HepG2 (cell line): Measurements from ENCODE around the gene BMPER.

ENCODE experiments used
- BRF2 ChIP-seq: sonication (generic); formaldehyde crosslinking; IDR thresholded peaks from 2 replicates; pipeline ENCODE4 v1.8.1; 2022; ENCODE audit warnings: mild to moderate bottlenecking, missing genetic modification reagents
- ERF ChIP-seq: IDR thresholded peaks from 2 replicates; pipeline ENCODE4 v1.6.1; 2018; ENCODE audit warnings: missing biosample characterization, missing genetic modification reagents
- MAZ ChIP-seq, 2 experiments: sonication (generic) in 1 of 2; formaldehyde crosslinking in 1 of 2; IDR thresholded peaks; 2 replicates each; pipeline versions ENCODE4 v1.5.0 to v1.6.1; 2012 to 2020; ENCODE audit warnings: low read depth in 2 of 2, mild to moderate bottlenecking in 2 of 2, borderline replicate concordance in 1 of 2, improper control_type of control experiment in 1 of 2, low read length in 1 of 2, missing genetic modification reagents in 1 of 2, moderate library complexity in 1 of 2
- NR2C2 ChIP-seq: sonication (generic); formaldehyde crosslinking; IDR thresholded peaks from 2 replicates; pipeline ENCODE4 v1.4.0; 2020; ENCODE audit warnings: missing genetic modification reagents, mild to moderate bottlenecking, moderate library complexity, borderline replicate concordance
- PBX2 ChIP-seq: IDR thresholded peaks from 2 replicates; pipeline ENCODE4 v1.6.1; 2016; ENCODE audit warnings: control low read depth
- TCF12 ChIP-seq, 2 experiments: fragments of 450-650 bp in 1 of 2; sonication (generic) in 1 of 2; formaldehyde crosslinking in 1 of 2; IDR thresholded peaks; 2 replicates each; pipeline versions ENCODE4 v1.6.1 to v1.8.0; 2017 to 2022; ENCODE audit warnings: antibody characterized with exemption in 1 of 2, mild to moderate bottlenecking in 1 of 2, missing genetic modification reagents in 1 of 2, moderate library complexity in 1 of 2
- TEAD2 ChIP-seq: sonication (generic); formaldehyde crosslinking; IDR thresholded peaks from 2 replicates; pipeline ENCODE4 v1.9.0; 2021; ENCODE audit warnings: missing genetic modification reagents
- TOE1 ChIP-seq: sonication (generic); formaldehyde crosslinking; IDR thresholded peaks from 2 replicates; pipeline ENCODE4 v1.4.0; 2020; ENCODE audit warnings: mild to moderate bottlenecking, missing genetic modification reagents
- ZKSCAN5 ChIP-seq: sonication (generic); formaldehyde crosslinking; IDR thresholded peaks from 2 replicates; pipeline ENCODE4 v1.5.1; 2020; ENCODE audit warnings: mild to moderate bottlenecking, missing genetic modification reagents
- ZNF232 ChIP-seq: sonication (generic); formaldehyde crosslinking; IDR thresholded peaks from 2 replicates; pipeline ENCODE4 v1.4.0; 2020; ENCODE audit warnings: missing genetic modification reagents, borderline replicate concordance
- ZNF644 ChIP-seq: IDR thresholded peaks from 2 replicates; pipeline ENCODE4 v1.6.1; 2016; ENCODE audit warnings: low read depth
- ZZZ3 ChIP-seq: sonication (generic); formaldehyde crosslinking; IDR thresholded peaks from 2 replicates; pipeline ENCODE4 v1.4.0; 2020; ENCODE audit warnings: missing genetic modification reagents, mild to moderate bottlenecking, borderline replicate concordance
- TF ChIP-seq, protein P1 (sequence below): sonication (generic); formaldehyde crosslinking; IDR thresholded peaks from 2 replicates; pipeline ENCODE4 v1.5.0; 2020; ENCODE audit warnings: mild to moderate bottlenecking, missing genetic modification reagents
- TF ChIP-seq, protein P2 (sequence below): sonication (generic); formaldehyde crosslinking; IDR thresholded peaks from 2 replicates; pipeline ENCODE4 v1.5.0; 2020; ENCODE audit warnings: mild to moderate bottlenecking, missing genetic modification reagents, moderate library complexity

DNA sequence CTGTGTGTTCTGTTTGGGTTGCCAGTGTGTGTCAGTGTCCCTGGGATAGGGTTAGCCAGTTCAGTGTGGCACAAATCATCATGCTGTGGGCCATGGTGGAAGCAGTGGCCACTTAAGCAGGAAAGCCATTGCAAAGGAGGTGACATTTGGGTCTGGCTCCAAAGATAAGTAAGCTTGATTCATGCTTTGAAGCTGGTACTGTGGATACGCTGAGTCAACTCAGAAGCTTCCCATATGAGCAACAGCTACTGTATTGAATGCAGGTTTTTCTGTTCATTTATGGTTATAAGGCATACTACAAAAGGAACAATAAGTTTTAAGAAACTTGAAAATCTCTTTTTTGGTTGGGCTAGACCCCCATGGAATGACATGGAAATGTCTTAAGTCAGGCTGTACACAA is 143.1 kb downstream of the BMPER start:
- TF ChIP-seq, protein P1, sequence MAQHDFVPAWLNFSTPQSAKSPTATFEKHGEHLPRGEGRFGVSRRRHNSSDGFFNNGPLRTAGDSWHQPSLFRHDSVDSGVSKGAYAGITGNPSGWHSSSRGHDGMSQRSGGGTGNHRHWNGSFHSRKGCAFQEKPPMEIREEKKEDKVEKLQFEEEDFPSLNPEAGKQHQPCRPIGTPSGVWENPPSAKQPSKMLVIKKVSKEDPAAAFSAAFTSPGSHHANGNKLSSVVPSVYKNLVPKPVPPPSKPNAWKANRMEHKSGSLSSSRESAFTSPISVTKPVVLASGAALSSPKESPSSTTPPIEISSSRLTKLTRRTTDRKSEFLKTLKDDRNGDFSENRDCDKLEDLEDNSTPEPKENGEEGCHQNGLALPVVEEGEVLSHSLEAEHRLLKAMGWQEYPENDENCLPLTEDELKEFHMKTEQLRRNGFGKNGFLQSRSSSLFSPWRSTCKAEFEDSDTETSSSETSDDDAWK, result no peak
- TF ChIP-seq PBX2 (no peak), MAZ (IDR thresholded peaks at IDR 0.05; ENCODE audit: borderline replicate concordance, low read depth, low read length) (no peak), MAZ (CRISPR knock-in tag; IDR thresholded peaks at IDR 0.05; ENCODE audit: low read depth) (no peak), TOE1 (CRISPR knock-in tag) (no peak), BRF2 (CRISPR knock-in tag) (no peak), ZNF644 (CRISPR knock-in tag) (no peak), TCF12 (IDR thresholded peaks at IDR 0.05) (no peak), TCF12 (CRISPR knock-in tag; IDR thresholded peaks at IDR 0.05) (no peak), ZZZ3 (CRISPR knock-in tag) (no peak), ZKSCAN5 (CRISPR knock-in tag) (no peak), ZNF232 (CRISPR knock-in tag) (no peak), ERF (no peak), TEAD2 (CRISPR knock-in tag) (no peak), NR2C2 (no peak)
- TF ChIP-seq, protein P2, sequence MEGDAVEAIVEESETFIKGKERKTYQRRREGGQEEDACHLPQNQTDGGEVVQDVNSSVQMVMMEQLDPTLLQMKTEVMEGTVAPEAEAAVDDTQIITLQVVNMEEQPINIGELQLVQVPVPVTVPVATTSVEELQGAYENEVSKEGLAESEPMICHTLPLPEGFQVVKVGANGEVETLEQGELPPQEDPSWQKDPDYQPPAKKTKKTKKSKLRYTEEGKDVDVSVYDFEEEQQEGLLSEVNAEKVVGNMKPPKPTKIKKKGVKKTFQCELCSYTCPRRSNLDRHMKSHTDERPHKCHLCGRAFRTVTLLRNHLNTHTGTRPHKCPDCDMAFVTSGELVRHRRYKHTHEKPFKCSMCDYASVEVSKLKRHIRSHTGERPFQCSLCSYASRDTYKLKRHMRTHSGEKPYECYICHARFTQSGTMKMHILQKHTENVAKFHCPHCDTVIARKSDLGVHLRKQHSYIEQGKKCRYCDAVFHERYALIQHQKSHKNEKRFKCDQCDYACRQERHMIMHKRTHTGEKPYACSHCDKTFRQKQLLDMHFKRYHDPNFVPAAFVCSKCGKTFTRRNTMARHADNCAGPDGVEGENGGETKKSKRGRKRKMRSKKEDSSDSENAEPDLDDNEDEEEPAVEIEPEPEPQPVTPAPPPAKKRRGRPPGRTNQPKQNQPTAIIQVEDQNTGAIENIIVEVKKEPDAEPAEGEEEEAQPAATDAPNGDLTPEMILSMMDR (CRISPR knock-in tag), result no peak
